Ishikawa (cell line): ENCODE measurements around the gene CARMIL1.

ENCODE experiments used
- CEBPB ChIP-seq: IDR thresholded peaks from 2 replicates; pipeline ENCODE4 v1.6.1; 2012
- CREB1 ChIP-seq: IDR thresholded peaks from 2 replicates; pipeline ENCODE4 v1.6.1; 2012; ENCODE audit warnings: low read depth
- EGR1 ChIP-seq: IDR thresholded peaks from 2 replicates; pipeline ENCODE4 v1.6.1; 2012
- EP300 ChIP-seq: IDR thresholded peaks from 2 replicates; pipeline ENCODE4 v1.6.1; 2012; ENCODE audit warnings: borderline replicate concordance
- FOXM1 ChIP-seq: IDR thresholded peaks from 2 replicates; pipeline ENCODE4 v1.6.1; 2012; ENCODE audit warnings: low read depth, borderline replicate concordance
- MAX ChIP-seq: IDR thresholded peaks from 2 replicates; pipeline ENCODE4 v1.6.1; 2012
- NFIC ChIP-seq: IDR thresholded peaks from 2 replicates; pipeline ENCODE4 v1.6.1; 2012
- RAD21 ChIP-seq: IDR thresholded peaks from 2 replicates; pipeline ENCODE4 v1.6.1; 2012; ENCODE audit warnings: low read depth
- REST ChIP-seq: IDR thresholded peaks from 2 replicates; pipeline ENCODE4 v1.6.1; 2012; ENCODE audit warnings: low read depth, mild to moderate bottlenecking
- TAF1 ChIP-seq: IDR thresholded peaks from 2 replicates; pipeline ENCODE4 v1.6.1; 2012; ENCODE audit warnings: low read depth, mild to moderate bottlenecking
- TCF12 ChIP-seq: IDR thresholded peaks from 2 replicates; pipeline ENCODE4 v1.6.1; 2012; ENCODE audit warnings: low read depth
- TEAD4 ChIP-seq: IDR thresholded peaks from 2 replicates; pipeline ENCODE4 v1.6.1; 2012
- YY1 ChIP-seq: IDR thresholded peaks from 2 replicates; pipeline ENCODE4 v1.6.1; 2012; ENCODE audit warnings: low read depth
- ZBTB7A ChIP-seq: IDR thresholded peaks from 2 replicates; pipeline ENCODE4 v1.6.1; 2012; ENCODE audit warnings: low read depth
- TF ChIP-seq, protein P1 (sequence below): IDR thresholded peaks from 2 replicates; pipeline ENCODE4 v1.6.1; 2012

The CARMIL1 gene

DNA sequence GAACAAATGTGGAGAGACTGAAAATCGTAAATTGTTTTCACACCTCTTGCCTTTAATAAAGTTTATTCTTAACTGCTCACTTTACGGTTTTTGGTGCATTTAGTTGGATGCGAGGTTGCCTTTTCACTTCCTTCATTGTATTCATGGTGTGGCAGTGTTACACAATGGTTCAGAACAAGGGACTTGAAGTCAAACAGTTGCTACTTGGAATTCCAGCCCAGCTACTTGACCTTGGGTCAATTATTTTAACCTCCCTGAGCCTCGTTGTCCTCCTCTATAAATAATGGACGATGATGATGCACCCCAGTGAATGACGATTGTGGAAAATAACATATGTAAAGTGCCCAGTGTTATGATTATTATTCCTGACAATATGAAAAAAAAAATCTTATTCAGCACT lies 72.3 kb downstream of the CARMIL1 start:
- TF ChIP-seq YY1 (no peak), FOXM1 (no peak), TEAD4 (no peak), TCF12 (no peak), NFIC (no peak), EGR1 (no peak), TAF1 (no peak), REST (no peak), RAD21 (no peak), MAX (no peak)

DNA sequence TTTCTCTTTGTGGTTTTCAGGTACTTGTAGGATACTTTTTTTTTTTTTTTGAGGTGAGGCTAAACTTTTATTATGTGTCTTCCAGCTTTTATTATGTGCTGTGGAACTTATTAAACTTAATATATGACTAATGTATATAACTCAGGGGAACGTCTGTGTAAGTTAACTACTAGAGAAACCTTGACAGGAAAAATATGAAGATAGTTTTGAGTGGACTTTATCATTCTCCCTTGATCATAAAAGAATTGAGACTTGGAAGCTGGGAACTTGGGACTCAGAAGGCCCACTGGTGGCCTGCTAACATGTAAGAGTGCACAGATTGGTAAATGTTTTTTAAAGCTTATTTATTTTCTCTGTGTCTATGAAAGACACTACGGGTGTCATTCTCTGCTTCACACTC lies 73.1 kb downstream of the CARMIL1 start:
- no peak for TF ChIP-seq TAF1
- TF ChIP-seq, protein P1, sequence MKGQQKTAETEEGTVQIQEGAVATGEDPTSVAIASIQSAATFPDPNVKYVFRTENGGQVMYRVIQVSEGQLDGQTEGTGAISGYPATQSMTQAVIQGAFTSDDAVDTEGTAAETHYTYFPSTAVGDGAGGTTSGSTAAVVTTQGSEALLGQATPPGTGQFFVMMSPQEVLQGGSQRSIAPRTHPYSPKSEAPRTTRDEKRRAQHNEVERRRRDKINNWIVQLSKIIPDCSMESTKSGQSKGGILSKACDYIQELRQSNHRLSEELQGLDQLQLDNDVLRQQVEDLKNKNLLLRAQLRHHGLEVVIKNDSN = no peak
- TF ChIP-seq TEAD4 = no peak
- TF ChIP-seq TCF12 = no peak
- no peak for TF ChIP-seq CEBPB
- TF ChIP-seq FOXM1 = no peak
- TF ChIP-seq RAD21 = no peak
- TF ChIP-seq MAX = no peak

DNA sequence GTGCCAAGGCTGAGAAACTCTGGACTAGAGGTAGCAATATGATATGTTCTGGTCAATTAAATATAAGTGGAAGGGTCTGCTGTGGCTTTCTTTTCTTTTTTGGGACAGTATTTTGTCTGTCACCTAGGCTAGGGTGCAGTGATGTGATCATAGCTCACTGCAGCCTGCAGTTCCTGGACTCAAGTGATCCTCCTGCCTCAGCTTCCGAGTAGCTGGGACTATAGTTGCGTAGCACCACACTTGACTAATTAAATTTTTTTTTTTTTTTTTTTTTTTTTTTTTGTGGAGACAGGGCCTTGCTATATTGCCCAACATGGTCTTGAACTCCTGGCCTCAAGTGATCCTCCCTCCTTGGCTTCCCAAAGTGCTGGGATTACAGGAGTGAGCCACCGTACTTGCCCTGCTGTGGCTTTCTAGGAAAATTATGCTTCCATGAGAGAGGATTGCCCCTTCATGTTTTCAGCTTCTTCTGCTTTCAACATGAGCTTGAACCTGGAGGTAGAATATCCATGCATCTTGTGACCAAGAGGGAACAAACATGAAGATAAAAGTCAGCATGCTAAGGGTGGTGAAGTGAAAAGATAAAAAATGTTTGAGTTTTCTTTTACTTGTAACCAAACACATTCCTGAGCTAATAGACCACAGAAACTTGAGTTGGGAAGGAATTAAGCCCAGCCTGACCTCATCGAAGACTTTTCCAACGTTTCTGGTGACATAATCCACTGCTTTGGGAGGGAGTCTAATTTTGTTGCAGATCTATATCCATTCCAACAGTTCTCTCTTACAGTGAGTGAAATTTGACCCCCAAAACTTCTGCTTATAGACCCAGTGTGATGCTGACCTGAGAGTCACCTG lies 75.1 kb downstream of the CARMIL1 start:
- TF ChIP-seq YY1 (no peak), REST (no peak), CEBPB (no peak), CREB1 (no peak), RAD21 (no peak), NFIC (no peak), EP300 (no peak), EGR1 (no peak), FOXM1 (no peak), MAX (no peak), TAF1 (no peak), ZBTB7A (no peak), TCF12 (no peak), TEAD4 (no peak)
- TF ChIP-seq, protein P1 = no peak

GRCh38 chr6:25359191-25359861 lies 80.2 kb downstream of the CARMIL1 start:
- peak; percentile 14; the same call in 1 of the 2 replicates for TF ChIP-seq NFIC
- TF ChIP-seq TEAD4 = peak; percentile 77
- peak; percentile 93 for TF ChIP-seq CEBPB
- peak; percentile 66 for TF ChIP-seq EP300
- TF ChIP-seq FOXM1 = no peak
- peak; percentile 75 for TF ChIP-seq TCF12
- TF ChIP-seq TAF1 = no peak

DNA sequence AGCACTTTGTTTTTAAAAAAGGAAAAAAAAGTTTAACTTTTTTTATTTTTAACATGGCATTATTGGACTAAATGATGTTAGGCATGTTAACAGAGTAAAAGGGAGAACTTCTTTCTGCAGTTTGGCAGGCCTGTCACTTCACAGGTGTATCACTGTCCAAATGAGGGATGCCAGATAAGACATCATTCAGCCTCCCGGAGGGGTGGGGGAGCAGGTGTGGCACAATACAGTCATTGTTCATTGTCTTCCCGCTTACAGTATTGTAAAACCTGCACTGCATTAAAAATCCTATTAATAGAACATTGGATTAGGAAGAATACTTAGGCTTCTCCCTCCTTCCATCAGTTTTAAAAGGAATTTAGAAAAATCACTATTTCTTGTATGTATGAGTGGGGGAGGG lies 80.7 kb downstream of the CARMIL1 start:
- TF ChIP-seq FOXM1 (no peak), TCF12 (0 out of 2 replicates have a peak, but pooled peaks have one; percentile 6)

DNA sequence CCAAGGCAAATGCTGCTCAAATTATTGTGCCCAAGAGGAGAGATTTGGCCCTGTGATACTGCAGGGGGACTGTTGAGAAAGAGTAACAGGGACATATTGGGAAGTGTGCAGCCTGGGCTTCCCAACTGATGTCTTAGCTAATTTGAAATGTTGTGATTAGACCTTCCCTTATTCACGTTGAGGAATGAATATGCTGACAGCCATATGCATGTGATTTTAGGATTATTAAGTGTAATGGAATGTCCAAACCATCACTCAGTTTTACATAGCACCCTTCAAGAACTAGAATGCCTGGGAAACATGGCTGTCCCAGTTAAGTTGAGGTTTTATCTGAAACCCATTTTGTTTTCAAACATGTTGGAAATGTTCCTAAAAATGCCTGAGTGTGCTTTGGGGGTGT lies 81.4 kb downstream of the CARMIL1 start:
- no peak for TF ChIP-seq RAD21
- TF ChIP-seq TCF12 = no peak
- TF ChIP-seq EP300 = no peak
- no peak for TF ChIP-seq CREB1
- TF ChIP-seq TEAD4 = no peak
- TF ChIP-seq TAF1 = no peak
- TF ChIP-seq, protein P1 = no peak
- TF ChIP-seq EGR1 = no peak
- no peak for TF ChIP-seq YY1
- TF ChIP-seq REST = no peak
- no peak for TF ChIP-seq NFIC
